HG02623 (cell line): ENCODE results near the gene MAP3K20.
"Not testable (repeated sequence)": the region's sequence is repeated elsewhere in the genome, so short reads cannot be mapped to it uniquely, and the experiment has no call there.

Experiments
- ATAC-seq: cut with Tn5 transposase; IDR thresholded peaks from one replicate; pipeline ENCODE4 v1.9.1; 2021; ENCODE audit warnings: moderate library complexity; ENCODE audit not compliant: unreplicated experiment

Gene MAP3K20

GRCh38 chr2:173075781-173076580, at the start of gene MAP3K20:
TSS of gene MAP3K20 (plus strand) at chr2:173075846. CDS start at chr2:173091032, 15,186 bp downstream.
- ATAC-seq: peak; percentile 66

GRCh38 chr2:173026479-173026878, 49.2 kb upstream of the MAP3K20 start:
- ATAC-seq: no peak

GRCh38 chr2:173027181-173028128, 48.2 kb upstream of the MAP3K20 start:
- ATAC-seq: peak; percentile 68

- ATAC-seq: no peak
These were observed 47.5 kb upstream of the MAP3K20 start for GRCh38 chr2:173028141-173028540.

GRCh38 chr2:173028671-173029070, 47.0 kb upstream of the MAP3K20 start:
- ATAC-seq: no peak

GRCh38 chr2:173030561-173031490, 44.8 kb upstream of the MAP3K20 start:
- no peak for ATAC-seq

- no peak for ATAC-seq
These were observed 43.6 kb upstream of the MAP3K20 start for GRCh38 chr2:173032032-173032431.

- no peak for ATAC-seq
These were observed 42.6 kb upstream of the MAP3K20 start for GRCh38 chr2:173033084-173033483.

- ATAC-seq: no peak
These were observed 41.5 kb upstream of the MAP3K20 start for GRCh38 chr2:173034143-173034542.

- no peak for ATAC-seq
These were observed 38.2 kb upstream of the MAP3K20 start for GRCh38 chr2:173037245-173038120.

GRCh38 chr2:173038257-173038656, 37.4 kb upstream of the MAP3K20 start:
- ATAC-seq: not testable (repeated sequence)

GRCh38 chr2:173040729-173041128, 34.9 kb upstream of the MAP3K20 start:
- ATAC-seq: no peak

GRCh38 chr2:173043476-173043875, 32.2 kb upstream of the MAP3K20 start:
- ATAC-seq: peak; percentile 71

- ATAC-seq: no peak
These were observed 31.6 kb upstream of the MAP3K20 start for GRCh38 chr2:173043897-173044519.

- ATAC-seq: no peak
These were observed 31.0 kb upstream of the MAP3K20 start for GRCh38 chr2:173044686-173045085.

- ATAC-seq: no peak
These were observed 30.5 kb upstream of the MAP3K20 start for GRCh38 chr2:173045181-173045580.

GRCh38 chr2:173048522-173048896, 27.1 kb upstream of the MAP3K20 start:
- no peak for ATAC-seq

GRCh38 chr2:173048897-173049661, 26.6 kb upstream of the MAP3K20 start:
- ATAC-seq: peak; percentile 77
